Measurements from ENCODE around the gene CLIC6.
"Not testable (repeated sequence)": the region's sequence is repeated elsewhere in the genome, so short reads cannot be mapped to it uniquely, and the experiment has no call there.

GRCh38 chr21:34718529-34718928, 49.7 kb downstream of the CLIC6 start:
- not testable (repeated sequence) for TF ChIP-seq CTCF (IDR thresholded peaks at IDR 0.05 in 4 of 5, conservative IDR thresholded peaks at IDR 0.05 in 1 of 5); POLR2A (IDR thresholded peaks at IDR 0.05)

Measured in gastrocnemius medialis (tissue), 4 donors.